SK-N-SH (cell line): ENCODE data around the gene LRIG1. TPM values are rescaled to one million over a fixed set of nuclear protein-coding genes. Genes with fewer than 3 reads are reported as not detected.
A peak's percentile ranks its signal among the peaks of the same experiment; 100 is the strongest.

Experiments used
- CTCF ChIA-PET: fragments of 300-600, 350-600 bp; formaldehyde crosslinking; extraction: SDS; loops from one replicate; lab custom pipeline; 2021; lab: Yijun Ruan, JAX
- POLR2A ChIA-PET: fragments of 350-600 bp; sonication (Branson Sonifier 250); formaldehyde crosslinking; extraction: SDS; loops from one replicate; lab custom pipeline; 2020; ENCODE audit warnings: antibody characterized with exemption, inconsistent platforms; lab: Yijun Ruan, JAX
- DNase-seq: peaks from one replicate; pipeline ENCODE4 v3.0.0; 2012
- H2AFZ ChIP-seq: fragments of 200-600 bp; sonication (generic); 2 replicates; pipeline ENCODE4 v1.8.1; 2016; ENCODE audit warnings: antibody characterized with exemption, mild to moderate bottlenecking, low read depth
- H3F3A ChIP-seq: fragments of 200-600 bp; sonication (generic); replicated peaks from 2 replicates; pipeline ENCODE3; 2016; ENCODE audit warnings: antibody characterized with exemption, mild to moderate bottlenecking; ENCODE audit not compliant: insufficient read depth
- H3K27ac ChIP-seq, 2 experiments: fragments of 200-500 bp in 1 of 2; fragments of 200-600 bp in 1 of 2; sonication (Bioruptor generic) in 1 of 2; sonication (generic), shearing (Covaris generic) in 1 of 2; 2 replicates each; pipeline versions ENCODE4 v1.5.1 to v1.6.1; 2014 to 2016; ENCODE audit warnings: low read depth in 2 of 2, inconsistent platforms in 1 of 2, low read length in 1 of 2, mild to moderate bottlenecking in 1 of 2, mixed read lengths in 1 of 2
- H3K27me3 ChIP-seq: fragments of 200-600 bp; sonication (generic), shearing (Covaris generic); 2 replicates; pipeline ENCODE4 v1.6.1; 2016; ENCODE audit warnings: mixed run types; ENCODE audit not compliant: insufficient read depth
- H3K36me3 ChIP-seq, 2 experiments: fragments of 200-500 bp in 1 of 2; fragments of 200-600 bp in 1 of 2; sonication (Bioruptor generic) in 1 of 2; sonication (generic) in 1 of 2; replicated peaks in 1 of 2; 2 replicates each; pipeline versions ENCODE3 to v1.5.1; 2014 to 2016; ENCODE audit warnings: low read length in 1 of 2, mild to moderate bottlenecking in 1 of 2; ENCODE audit not compliant: insufficient read depth in 2 of 2, control insufficient read depth in 1 of 2
- H3K4me1 ChIP-seq, 2 experiments: fragments of 200-500 bp in 1 of 2; fragments of 200-600 bp in 1 of 2; sonication (Bioruptor generic) in 1 of 2; sonication (generic), shearing (Covaris generic) in 1 of 2; 2 replicates each; pipeline versions ENCODE4 v1.5.1 to v1.6.1; 2014 to 2016; ENCODE audit warnings: low read depth in 1 of 2, low read length in 1 of 2, mixed run types in 1 of 2; ENCODE audit not compliant: insufficient read depth in 2 of 2, control insufficient read depth in 1 of 2
- H3K4me2 ChIP-seq: fragments of 200-600 bp; sonication (generic), shearing (Covaris generic); 2 replicates; pipeline ENCODE4 v1.6.1; 2017; ENCODE audit warnings: mixed run types
- H3K4me3 ChIP-seq, 2 experiments: fragments of 200-500 bp in 1 of 2; fragments of 200-600 bp in 1 of 2; sonication (Bioruptor generic) in 1 of 2; sonication (generic), shearing (Covaris generic) in 1 of 2; 2 replicates each; pipeline versions ENCODE4 v1.5.1 to v1.8.1; 2014 to 2016; ENCODE audit warnings: low read depth in 2 of 2, inconsistent platforms in 1 of 2, low read length in 1 of 2, mild to moderate bottlenecking in 1 of 2, mixed read lengths in 1 of 2, moderate library complexity in 1 of 2
- H3K79me2 ChIP-seq: fragments of 200-600 bp; sonication (generic); 2 replicates; pipeline ENCODE4 v1.8.1; 2017; ENCODE audit warnings: mild to moderate bottlenecking; ENCODE audit not compliant: insufficient read depth
- H3K9ac ChIP-seq: fragments of 200-600 bp; sonication (generic); 2 replicates; pipeline ENCODE4 v1.6.1; 2017; ENCODE audit warnings: mixed run types
- H3K9me2 ChIP-seq: fragments of 200-600 bp; sonication (generic); 2 replicates; pipeline ENCODE4 v1.6.1; 2017; ENCODE audit warnings: mixed run types
- H3K9me3 ChIP-seq: fragments of 200-600 bp; sonication (generic); 2 replicates; pipeline ENCODE4 v1.6.1; 2017; ENCODE audit warnings: mixed run types, mild to moderate bottlenecking, moderate library complexity
- H4K20me1 ChIP-seq: fragments of 200-600 bp; sonication (generic); 2 replicates; pipeline ENCODE4 v1.6.1; 2017; ENCODE audit warnings: mild to moderate bottlenecking, mixed run types; ENCODE audit not compliant: insufficient read depth
- CHD2 ChIP-seq: fragments of 150-350 bp; IDR thresholded peaks from 2 replicates; pipeline ENCODE4 v1.6.1; 2018; ENCODE audit warnings: low read length; ENCODE audit not compliant: partially characterized antibody
- CTCF ChIP-seq: fragments of 200-600 bp; sonication (generic); IDR thresholded peaks from 2 replicates; pipeline ENCODE4 v1.6.1; 2017; ENCODE audit warnings: antibody characterized with exemption, mild to moderate bottlenecking, moderate library complexity
- GABPA ChIP-seq: IDR thresholded peaks from 2 replicates; pipeline ENCODE4 v1.4.0; 2012; ENCODE audit warnings: low read depth, mild to moderate bottlenecking
- GATA2 ChIP-seq: sonication (generic); formaldehyde crosslinking; IDR thresholded peaks from 2 replicates; pipeline ENCODE4 v1.5.0; 2020; ENCODE audit warnings: mild to moderate bottlenecking, missing genetic modification reagents
- JUND ChIP-seq: IDR thresholded peaks from 2 replicates; pipeline ENCODE4 v1.4.0; 2012
- MEF2A ChIP-seq: IDR thresholded peaks from 2 replicates; pipeline ENCODE4 v1.4.0; 2012; ENCODE audit warnings: low read depth, borderline replicate concordance
- RAD21 ChIP-seq: IDR thresholded peaks from 2 replicates; pipeline ENCODE4 v1.6.1; 2012; ENCODE audit warnings: mild to moderate bottlenecking, low read length
- SIN3A ChIP-seq: IDR thresholded peaks from 2 replicates; pipeline ENCODE4 v1.6.1; 2012; ENCODE audit warnings: low read depth, mild to moderate bottlenecking, low read length, moderate library complexity, borderline replicate concordance
- SMC3 ChIP-seq: IDR thresholded peaks from 2 replicates; pipeline ENCODE4 v1.6.1; 2012; ENCODE audit warnings: low read depth, low read length, improper control_type of control experiment
- USF1 ChIP-seq: IDR thresholded peaks from 2 replicates; pipeline ENCODE4 v1.4.0; 2012; ENCODE audit warnings: low read depth, borderline replicate concordance
- WGBS: methylation state at CpG from one replicate; pipeline ENCODE4 v1.1.6; 2017; ENCODE audit warnings: low lambda C conversion rate; 5-methylcytosine and 5-hydroxymethylcytosine counted together
- polyA plus RNA-seq, 3 experiments: library from polyadenylated mRNA; depleted of rRNA; stranded (reverse); fragments of >200 nt; gene quantifications; 2 replicates each; pipeline ENCODE4 v1.2.3, GENCODE V29; 2012

LRIG1 gene
- polyA plus RNA-seq, 1 of the 3 experiments (the other 2 are of a cell fraction): 1.7 TPM

GRCh38 chr3:66379565-66379964 lies 121.3 kb downstream of the LRIG1 start:
- no peak overlapping the region for H3K4me2 ChIP-seq
- H4K20me1 ChIP-seq: no peaks in the 10 kb centered on the region
- no peaks in the 10 kb centered on the region for H3K9me3 ChIP-seq
- no peak overlapping the region for H3K27ac ChIP-seq
- H3K4me3 ChIP-seq: no peak overlapping the region
- WGBS: 99% methylated on average over 9 of the region's 9 CpGs
- CTCF ChIA-PET: interaction anchor here (2.2 to 2.3 kb wide), 2 partner anchors 25 to 443 kb away, joined by 8 to 12 read pairs; no protein-coding TSS in a partner anchor
- H3F3A ChIP-seq: no peaks in the 10 kb centered on the region
- no peaks in the 10 kb centered on the region for H3K9me2 ChIP-seq
- H3K36me3 ChIP-seq: peaks cover 0 to 39% of the 10 kb centered on the region in 2 experiments
- TF ChIP-seq JUND: no peak
- TF ChIP-seq SIN3A: no peak
- no peaks in the 10 kb centered on the region for H3K79me2 ChIP-seq
- peaks cover 0 to 8% of the 10 kb centered on the region in 2 experiments; a peak in 1 of 4 replicates for H3K4me1 ChIP-seq
- no peak for DNase-seq
- no peak overlapping the region for H2AFZ ChIP-seq
- H3K9ac ChIP-seq: no peak overlapping the region
- no peaks in the 10 kb centered on the region for H3K27me3 ChIP-seq
- POLR2A ChIA-PET: no interaction called here

- WGBS: 63% methylated on average over 3 of the region's 5 CpGs
- no peak for TF ChIP-seq GATA2 (CRISPR knock-in tag)
- TF ChIP-seq MEF2A: no peak
- no peak for TF ChIP-seq GABPA
- peak; percentile 30 for TF ChIP-seq SMC3
- TF ChIP-seq CTCF: peak; percentile 68
- no peak for TF ChIP-seq CHD2
- TF ChIP-seq RAD21: peak; percentile 49
- no peak for TF ChIP-seq SIN3A
- no peak for TF ChIP-seq USF1
- TF ChIP-seq, all 33 proteins: peak for 3
- Histone ChIP-seq H3K4me2 (no peak overlapping the region), H3K9me2 (no peaks in the 10 kb centered on the region), H3K79me2 (no peaks in the 10 kb centered on the region), H3K27ac (no peak overlapping the region; a peak in 1 of 4 replicates), H3K9me3 (no peaks in the 10 kb centered on the region), H4K20me1 (no peaks in the 10 kb centered on the region), H3K27me3 (no peaks in the 10 kb centered on the region), H3K4me3 (no peak overlapping the region), H3K36me3 (peaks cover 0 to 38% of the 10 kb centered on the region in 2 experiments), H3F3A (no peaks in the 10 kb centered on the region), H2AFZ (no peak overlapping the region), H3K9ac (no peak overlapping the region), H3K4me1 (peaks cover 0 to 11% of the 10 kb centered on the region in 2 experiments; a peak in 1 of 4 replicates)
- POLR2A ChIA-PET: no interaction called here
- CTCF ChIA-PET: interaction anchor here (0.6 to 2.3 kb wide), 35 partner anchors 9 to 444 kb away, joined by 3 to 23 read pairs (median 4); no protein-coding TSS in a partner anchor
- peak; percentile 60 for DNase-seq
Measured at GRCh38 chr3:66378256-66378655, 122.6 kb downstream of the LRIG1 start.
